Measurements from ENCODE around the gene ANGPTL8. TPM values are rescaled to one million over a fixed set of nuclear protein-coding genes. Genes with fewer than 3 reads are reported as not detected.

Gene ANGPTL8
- total and polyA plus RNA-seq, 9 of the 15 experiments (the other 6 are each of a cell fraction or from before 2014, with no cell fraction given) = not detected

- TF ChIP-seq GATA2 (CRISPR knock-in tag; IDR thresholded peaks at IDR 0.05) (no peak), POLR2G (IDR thresholded peaks at IDR 0.05; ENCODE audit: low read depth, low read length) (no peak), ZSCAN32 (CRISPR knock-in tag; IDR thresholded peaks at IDR 0.05) (no peak), NR4A1 (CRISPR knock-in tag; IDR thresholded peaks at IDR 0.05) (no peak), NR4A1 (tag; IDR thresholded peaks at IDR 0.05) (no peak), STAT5A (IDR thresholded peaks at IDR 0.05; ENCODE audit: borderline replicate concordance, low read length) (no peak), RBM25 (IDR thresholded peaks at IDR 0.05; ENCODE audit: low read depth, low read length, severe bottlenecking) (peak; percentile 93), ZNF239 (CRISPR knock-in tag; IDR thresholded peaks at IDR 0.05) (no peak), ZBTB9 (CRISPR knock-in tag; IDR thresholded peaks at IDR 0.05) (no peak), ZNF408 (CRISPR knock-in tag; IDR thresholded peaks at IDR 0.05; ENCODE audit: low read depth) (no peak), TCFL5 (CRISPR knock-in tag; conservative IDR thresholded peaks at IDR 0.05) (no peak), SMAD2 (IDR thresholded peaks at IDR 0.05; ENCODE audit: low read depth, low read length) (no peak), PRPF4 (IDR thresholded peaks at IDR 0.05; ENCODE audit: insufficient read depth, low read depth, low read length, poor library complexity, severe bottlenecking) (no peak), NFIC (IDR thresholded peaks at IDR 0.05) (0 out of 2 replicates have a peak, but pooled peaks have one; percentile 4), JUNB (CRISPR knock-in tag; conservative IDR thresholded peaks at IDR 0.05) (no peak), USF2 (CRISPR knock-in tag; IDR thresholded peaks at IDR 0.05) (no peak), KLF1 (tag; IDR thresholded peaks at IDR 0.05) (no peak), FOXA1 (IDR thresholded peaks at IDR 0.05; ENCODE audit: borderline replicate concordance) (no peak), KDM1A (IDR thresholded peaks at IDR 0.05) (peak; percentile 67 to 85; a peak in 3 of 4 replicates)
- TF ChIP-seq, protein P1, sequence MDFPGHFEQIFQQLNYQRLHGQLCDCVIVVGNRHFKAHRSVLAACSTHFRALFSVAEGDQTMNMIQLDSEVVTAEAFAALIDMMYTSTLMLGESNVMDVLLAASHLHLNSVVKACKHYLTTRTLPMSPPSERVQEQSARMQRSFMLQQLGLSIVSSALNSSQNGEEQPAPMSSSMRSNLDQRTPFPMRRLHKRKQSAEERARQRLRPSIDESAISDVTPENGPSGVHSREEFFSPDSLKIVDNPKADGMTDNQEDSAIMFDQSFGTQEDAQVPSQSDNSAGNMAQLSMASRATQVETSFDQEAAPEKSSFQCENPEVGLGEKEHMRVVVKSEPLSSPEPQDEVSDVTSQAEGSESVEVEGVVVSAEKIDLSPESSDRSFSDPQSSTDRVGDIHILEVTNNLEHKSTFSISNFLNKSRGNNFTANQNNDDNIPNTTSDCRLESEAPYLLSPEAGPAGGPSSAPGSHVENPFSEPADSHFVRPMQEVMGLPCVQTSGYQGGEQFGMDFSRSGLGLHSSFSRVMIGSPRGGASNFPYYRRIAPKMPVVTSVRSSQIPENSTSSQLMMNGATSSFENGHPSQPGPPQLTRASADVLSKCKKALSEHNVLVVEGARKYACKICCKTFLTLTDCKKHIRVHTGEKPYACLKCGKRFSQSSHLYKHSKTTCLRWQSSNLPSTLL (IDR thresholded peaks at IDR 0.05) = peak; percentile 48; the same call in 1 of the 2 replicates
- TF ChIP-seq, protein P2, sequence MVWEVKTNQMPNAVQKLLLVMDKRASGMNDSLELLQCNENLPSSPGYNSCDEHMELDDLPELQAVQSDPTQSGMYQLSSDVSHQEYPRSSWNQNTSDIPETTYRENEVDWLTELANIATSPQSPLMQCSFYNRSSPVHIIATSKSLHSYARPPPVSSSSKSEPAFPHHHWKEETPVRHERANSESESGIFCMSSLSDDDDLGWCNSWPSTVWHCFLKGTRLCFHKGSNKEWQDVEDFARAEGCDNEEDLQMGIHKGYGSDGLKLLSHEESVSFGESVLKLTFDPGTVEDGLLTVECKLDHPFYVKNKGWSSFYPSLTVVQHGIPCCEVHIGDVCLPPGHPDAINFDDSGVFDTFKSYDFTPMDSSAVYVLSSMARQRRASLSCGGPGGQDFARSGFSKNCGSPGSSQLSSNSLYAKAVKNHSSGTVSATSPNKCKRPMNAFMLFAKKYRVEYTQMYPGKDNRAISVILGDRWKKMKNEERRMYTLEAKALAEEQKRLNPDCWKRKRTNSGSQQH (CRISPR knock-in tag; IDR thresholded peaks at IDR 0.05) = no peak
- TF ChIP-seq, protein P3, sequence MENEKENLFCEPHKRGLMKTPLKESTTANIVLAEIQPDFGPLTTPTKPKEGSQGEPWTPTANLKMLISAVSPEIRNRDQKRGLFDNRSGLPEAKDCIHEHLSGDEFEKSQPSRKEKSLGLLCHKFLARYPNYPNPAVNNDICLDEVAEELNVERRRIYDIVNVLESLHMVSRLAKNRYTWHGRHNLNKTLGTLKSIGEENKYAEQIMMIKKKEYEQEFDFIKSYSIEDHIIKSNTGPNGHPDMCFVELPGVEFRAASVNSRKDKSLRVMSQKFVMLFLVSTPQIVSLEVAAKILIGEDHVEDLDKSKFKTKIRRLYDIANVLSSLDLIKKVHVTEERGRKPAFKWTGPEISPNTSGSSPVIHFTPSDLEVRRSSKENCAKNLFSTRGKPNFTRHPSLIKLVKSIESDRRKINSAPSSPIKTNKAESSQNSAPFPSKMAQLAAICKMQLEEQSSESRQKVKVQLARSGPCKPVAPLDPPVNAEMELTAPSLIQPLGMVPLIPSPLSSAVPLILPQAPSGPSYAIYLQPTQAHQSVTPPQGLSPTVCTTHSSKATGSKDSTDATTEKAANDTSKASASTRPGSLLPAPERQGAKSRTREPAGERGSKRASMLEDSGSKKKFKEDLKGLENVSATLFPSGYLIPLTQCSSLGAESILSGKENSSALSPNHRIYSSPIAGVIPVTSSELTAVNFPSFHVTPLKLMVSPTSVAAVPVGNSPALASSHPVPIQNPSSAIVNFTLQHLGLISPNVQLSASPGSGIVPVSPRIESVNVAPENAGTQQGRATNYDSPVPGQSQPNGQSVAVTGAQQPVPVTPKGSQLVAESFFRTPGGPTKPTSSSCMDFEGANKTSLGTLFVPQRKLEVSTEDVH (IDR thresholded peaks at IDR 0.05; ENCODE audit: low read depth, partially characterized antibody) = no peak
Measured at GRCh38 chr19:11226716-11227166, 12.7 kb upstream of the ANGPTL8 start (continued).

Data from K562 (cell line).